A673 (cell line): ENCODE measurements around the gene VASH2. TPM values are rescaled to one million over a fixed set of nuclear protein-coding genes. Genes with fewer than 3 reads are reported as not detected.
"Not testable (repeated sequence)": the region's sequence is repeated elsewhere in the genome, so short reads cannot be mapped to it uniquely, and the experiment has no call there.

Source experiments
- BruUV-seq: library from RNA; stranded (reverse); fragments of 400-500 nt; replicated peaks from 2 replicates; lab custom pipeline; 2021; lab: Mats Ljungman, UMichigan
- CTCF ChIA-PET: fragments of 300-600 bp; sonication (Branson Sonifier 250); formaldehyde crosslinking; loops from one replicate; lab custom pipeline; 2022; ENCODE audit warnings: antibody characterized with exemption; lab: Charles Lee
- POLR2A ChIA-PET: fragments of 300-600 bp; sonication (Branson Sonifier 250); formaldehyde crosslinking; loops from one replicate; lab custom pipeline; 2022; ENCODE audit warnings: antibody characterized with exemption; ENCODE audit not compliant: low non-redundant PET; lab: Charles Lee
- DNase-seq: peaks from one replicate; pipeline ENCODE4 v3.0.0-alpha.2; 2015; ENCODE audit warnings: low spot score
- H3K27ac ChIP-seq: fragments of 200-600 bp; sonication (generic); 2 replicates; pipeline ENCODE4 v1.5.1; 2016; ENCODE audit warnings: mixed run types, low read depth, mild to moderate bottlenecking, mixed read lengths, antibody characterized with exemption, low read length; ENCODE audit not compliant: poor library complexity, severe bottlenecking
- H3K27me3 ChIP-seq: fragments of 200-600 bp; sonication (generic); replicated peaks from 2 replicates; pipeline ENCODE4 v1.6.1; 2017; ENCODE audit warnings: mixed run types, low read depth, mild to moderate bottlenecking, mixed read lengths, antibody characterized with exemption, low read length; ENCODE audit not compliant: insufficient read depth, poor library complexity
- H3K36me3 ChIP-seq: fragments of 200-600 bp; sonication (generic); 2 replicates; pipeline ENCODE4 v1.6.1; 2016; ENCODE audit warnings: mixed run types, mild to moderate bottlenecking, mixed read lengths, antibody characterized with exemption, low read length; ENCODE audit not compliant: insufficient read depth, poor library complexity, severe bottlenecking
- H3K4me1 ChIP-seq: fragments of 200-600 bp; sonication (generic); 2 replicates; pipeline ENCODE4 v1.6.1; 2017; ENCODE audit warnings: mixed run types, mild to moderate bottlenecking, mixed read lengths, antibody characterized with exemption, low read length; ENCODE audit not compliant: insufficient read depth, poor library complexity, severe bottlenecking
- H3K4me3 ChIP-seq: fragments of 200-600 bp; sonication (generic); 2 replicates; pipeline ENCODE4 v1.5.1; 2016; ENCODE audit warnings: low read depth, mixed run types, mild to moderate bottlenecking, mixed read lengths, low read length; ENCODE audit not compliant: poor library complexity, severe bottlenecking
- H3K9me3 ChIP-seq: fragments of 200-600 bp; sonication (generic); 2 replicates; pipeline ENCODE4 v1.6.1; 2016; ENCODE audit warnings: mixed run types, low read depth, mild to moderate bottlenecking, mixed read lengths, antibody characterized with exemption, low read length; ENCODE audit not compliant: poor library complexity, severe bottlenecking
- CTCF ChIP-seq: fragments of 300-800, 200-600 bp; sonication (generic); conservative IDR thresholded peaks from 2 replicates; pipeline ENCODE4 v1.5.1; 2017; ENCODE audit warnings: low read depth, mild to moderate bottlenecking, antibody characterized with exemption, low read length, moderate library complexity, mixed read lengths
- EZH2 ChIP-seq: fragments of 200-600 bp; sonication (generic); IDR thresholded peaks from 2 replicates; pipeline ENCODE4 v1.6.1; 2017; ENCODE audit warnings: borderline replicate concordance, low read depth, mild to moderate bottlenecking, mixed read lengths, antibody characterized with exemption, low read length; ENCODE audit not compliant: poor library complexity, severe bottlenecking
- intact Hi-C: fragments of 100-400 bp; cut with micrococcal nuclease; formaldehyde crosslinking; loops from one replicate; pipeline ENCODE4 v1.10.0; 2022; ENCODE audit not compliant: unreplicated experiment
- total RNA-seq: library from RNA; stranded (reverse); gene quantifications from 2 replicates; pipeline ENCODE4 v1.2.3, GENCODE V29; 2021

Gene VASH2
- total RNA-seq, 1 experiment from 2014 or later: 2.7 TPM

GRCh38 chr1:212960932-212961331 lies 10.6 kb downstream of the VASH2 start:
- no TSS peak for BruUV-seq
- intact Hi-C loops: no loop called here
- CTCF ChIA-PET: no interaction called here
- no peaks in the 10 kb centered on the region for H3K4me1 ChIP-seq
- H3K27ac ChIP-seq: no peak overlapping the region
- DNase-seq: no peak
- H3K36me3 ChIP-seq: no peaks in the 10 kb centered on the region
- no peak overlapping the region for H3K4me3 ChIP-seq
- POLR2A ChIA-PET: no interaction called here
- no peaks in the 10 kb centered on the region for H3K27me3 ChIP-seq
- TF ChIP-seq EZH2 (no peak), CTCF (no peak)
- no peaks in the 10 kb centered on the region for H3K9me3 ChIP-seq

GRCh38 chr1:212962509-212962908 lies 12.2 kb downstream of the VASH2 start:
- CTCF ChIA-PET: no interaction called here
- TF ChIP-seq EZH2: no peak
- no peak for TF ChIP-seq CTCF
- POLR2A ChIA-PET: no interaction called here
- intact Hi-C loops: no loop called here
- peak; percentile 25 for DNase-seq
- no peaks in the 10 kb centered on the region for H3K9me3 ChIP-seq
- H3K27me3 ChIP-seq: no peaks in the 10 kb centered on the region
- H3K27ac ChIP-seq: no peak overlapping the region
- H3K4me3 ChIP-seq: no peak overlapping the region
- H3K4me1 ChIP-seq: no peaks in the 10 kb centered on the region
- no peaks in the 10 kb centered on the region for H3K36me3 ChIP-seq
- no TSS peak for BruUV-seq

- intact Hi-C loops: no loop called here
- no peak for DNase-seq
- CTCF ChIA-PET: no interaction called here
- no peak overlapping the region for H3K27ac ChIP-seq
- H3K27me3 ChIP-seq: no peaks in the 10 kb centered on the region
- no peaks in the 10 kb centered on the region for H3K9me3 ChIP-seq
- H3K36me3 ChIP-seq: no peaks in the 10 kb centered on the region
- H3K4me1 ChIP-seq: peaks cover 7% of the 10 kb centered on the region
- BruUV-seq: no TSS peak
- TF ChIP-seq CTCF (no peak), EZH2 (no peak)
- H3K4me3 ChIP-seq: no peak overlapping the region
- POLR2A ChIA-PET: no interaction called here
Observed at GRCh38 chr1:212964102-212964501, 13.8 kb downstream of the VASH2 start.

GRCh38 chr1:212964993-212965392 lies 14.7 kb downstream of the VASH2 start:
- H3K27ac ChIP-seq, DNase-seq, H3K4me1 ChIP-seq, BruUV-seq, H3K4me3 ChIP-seq, H3K36me3 ChIP-seq, H3K9me3 ChIP-seq, POLR2A ChIA-PET, H3K27me3 ChIP-seq, intact Hi-C loops, CTCF ChIA-PET: not testable (repeated sequence)
